ENCODE data around the gene PCDHGC3.

Gene PCDHGC3

GRCh38 chr5:141485321-141486055 lies 9.7 kb downstream of the PCDHGC3 start:
- DNase-seq (ENCODE audit: low read depth), result no peak

GRCh38 chr5:141486091-141486490 lies 10.3 kb downstream of the PCDHGC3 start:
- no peak for DNase-seq (ENCODE audit: low read depth)

GRCh38 chr5:141487131-141487530 lies 11.4 kb downstream of the PCDHGC3 start:
- DNase-seq (ENCODE audit: low read depth), result no peak

GRCh38 chr5:141488591-141489561 lies 13.1 kb downstream of the PCDHGC3 start, which contains the start of gene PCDHGC5:
Gene PCDHGC5 (plus strand): TSS chr5:141489081. CDS start chr5:141489241, 160 bp downstream.
- no peak for DNase-seq (ENCODE audit: low read depth)

- DNase-seq (ENCODE audit: low read depth), result no peak
These were observed 14.1 kb downstream of the PCDHGC3 start for GRCh38 chr5:141489841-141490240.

- DNase-seq (ENCODE audit: low read depth), result no peak
These were observed 14.5 kb downstream of the PCDHGC3 start for GRCh38 chr5:141490271-141490670.

GRCh38 chr5:141490771-141491170 lies 15.0 kb downstream of the PCDHGC3 start:
- DNase-seq (ENCODE audit: low read depth), result no peak

- DNase-seq (ENCODE audit: low read depth), result no peak
These were observed 15.8 kb downstream of the PCDHGC3 start for GRCh38 chr5:141491323-141492167.

- DNase-seq (ENCODE audit: low read depth), result no peak
These were observed 16.6 kb downstream of the PCDHGC3 start for GRCh38 chr5:141492168-141492885.

- no peak for DNase-seq (ENCODE audit: low read depth)
These were observed 18.0 kb downstream of the PCDHGC3 start for GRCh38 chr5:141493500-141494422.

GRCh38 chr5:141494761-141495452 lies 19.1 kb downstream of the PCDHGC3 start:
- DNase-seq (ENCODE audit: low read depth), result no peak

- no peak for DNase-seq (ENCODE audit: low read depth)
These were observed 19.7 kb downstream of the PCDHGC3 start for GRCh38 chr5:141495453-141495811.

- no peak for DNase-seq (ENCODE audit: low read depth)
These were observed 20.3 kb downstream of the PCDHGC3 start for GRCh38 chr5:141496038-141496437.

GRCh38 chr5:141501761-141502160 lies 26.0 kb downstream of the PCDHGC3 start:
- no peak for DNase-seq (ENCODE audit: low read depth)

GRCh38 chr5:141503681-141504080 lies 27.9 kb downstream of the PCDHGC3 start:
- DNase-seq (ENCODE audit: low read depth), result no peak

- no peak for DNase-seq (ENCODE audit: low read depth)
These were observed 28.4 kb downstream of the PCDHGC3 start for GRCh38 chr5:141504216-141504615.

- no peak for DNase-seq (ENCODE audit: low read depth)
These were observed 30.8 kb downstream of the PCDHGC3 start for GRCh38 chr5:141506381-141507155.

GRCh38 chr5:141507387-141508091 lies 31.8 kb downstream of the PCDHGC3 start:
- DNase-seq (ENCODE audit: low read depth), result no peak
